ENCODE results near the gene NR6A1.

The NR6A1 gene

GRCh38 chr9:124492818-124493217, 278.3 kb downstream of the NR6A1 start (continued):
- TF ChIP-seq ZNF26 (tag by site-specific recombination; IDR thresholded peaks at IDR 0.05) = no peak
- TF ChIP-seq ZNF561 (tag by site-specific recombination; IDR thresholded peaks at IDR 0.05; ENCODE audit: borderline replicate concordance) = no peak
- TF ChIP-seq, protein P1, sequence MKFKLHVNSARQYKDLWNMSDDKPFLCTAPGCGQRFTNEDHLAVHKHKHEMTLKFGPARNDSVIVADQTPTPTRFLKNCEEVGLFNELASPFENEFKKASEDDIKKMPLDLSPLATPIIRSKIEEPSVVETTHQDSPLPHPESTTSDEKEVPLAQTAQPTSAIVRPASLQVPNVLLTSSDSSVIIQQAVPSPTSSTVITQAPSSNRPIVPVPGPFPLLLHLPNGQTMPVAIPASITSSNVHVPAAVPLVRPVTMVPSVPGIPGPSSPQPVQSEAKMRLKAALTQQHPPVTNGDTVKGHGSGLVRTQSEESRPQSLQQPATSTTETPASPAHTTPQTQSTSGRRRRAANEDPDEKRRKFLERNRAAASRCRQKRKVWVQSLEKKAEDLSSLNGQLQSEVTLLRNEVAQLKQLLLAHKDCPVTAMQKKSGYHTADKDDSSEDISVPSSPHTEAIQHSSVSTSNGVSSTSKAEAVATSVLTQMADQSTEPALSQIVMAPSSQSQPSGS (tag by site-specific recombination; IDR thresholded peaks at IDR 0.05; ENCODE audit: low read depth) = no peak
- TF ChIP-seq ZBTB48 (tag by site-specific recombination; IDR thresholded peaks at IDR 0.05) = no peak
- TF ChIP-seq ZNF670 (tag by site-specific recombination; IDR thresholded peaks at IDR 0.05; ENCODE audit: low read depth) = no peak
- TF ChIP-seq ZNF701 (tag by site-specific recombination; IDR thresholded peaks at IDR 0.05) = no peak
- no peak for TF ChIP-seq ZNF785 (tag by site-specific recombination; IDR thresholded peaks at IDR 0.05)
- TF ChIP-seq IKZF3 (tag by site-specific recombination; IDR thresholded peaks at IDR 0.05) = no peak
- no peak for TF ChIP-seq ZNF791 (tag by site-specific recombination; IDR thresholded peaks at IDR 0.05)

DNA sequence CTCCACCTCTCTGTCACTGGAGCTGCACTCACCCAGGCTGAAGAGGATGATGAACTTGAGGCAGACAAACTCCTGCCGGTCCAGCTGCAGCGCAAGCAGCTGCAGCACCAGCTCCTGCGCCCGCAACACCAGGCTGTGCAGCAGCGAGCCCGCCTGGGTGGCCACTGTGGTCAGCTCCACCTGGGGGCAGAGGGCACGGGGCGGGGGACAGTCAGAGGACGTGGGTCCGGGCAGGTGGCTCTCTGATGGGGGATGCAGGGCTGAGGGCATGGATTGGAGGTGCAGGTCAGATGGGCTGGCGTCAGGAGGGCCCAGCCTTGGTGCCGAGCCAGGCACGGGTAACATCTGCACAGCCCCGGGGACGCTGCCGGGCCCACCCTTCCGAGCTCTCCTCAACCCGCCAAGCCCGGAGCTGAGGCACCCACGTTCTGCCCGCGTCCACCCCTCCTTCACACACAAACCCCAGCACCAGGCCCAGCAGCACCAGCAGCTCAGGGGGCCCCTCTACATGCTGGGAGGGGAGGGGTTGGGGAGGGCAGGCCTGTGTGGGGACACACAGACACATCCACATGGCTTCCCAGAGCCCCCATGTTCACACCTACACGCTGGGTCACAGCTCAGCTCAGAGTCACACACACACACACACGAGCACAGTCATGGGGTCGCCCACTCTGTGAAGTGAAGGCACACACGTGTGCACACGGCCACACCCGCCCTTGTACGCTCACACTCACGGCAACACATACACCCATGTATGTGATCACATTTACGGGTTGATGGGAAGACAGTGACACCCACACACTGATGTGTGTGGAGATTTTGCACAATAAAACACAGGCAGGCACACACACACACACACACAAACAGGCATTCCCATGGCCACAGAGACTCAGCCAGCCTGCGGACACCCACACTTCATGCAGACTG, 279.8 kb downstream of the NR6A1 start:
- TF ChIP-seq, protein P2, sequence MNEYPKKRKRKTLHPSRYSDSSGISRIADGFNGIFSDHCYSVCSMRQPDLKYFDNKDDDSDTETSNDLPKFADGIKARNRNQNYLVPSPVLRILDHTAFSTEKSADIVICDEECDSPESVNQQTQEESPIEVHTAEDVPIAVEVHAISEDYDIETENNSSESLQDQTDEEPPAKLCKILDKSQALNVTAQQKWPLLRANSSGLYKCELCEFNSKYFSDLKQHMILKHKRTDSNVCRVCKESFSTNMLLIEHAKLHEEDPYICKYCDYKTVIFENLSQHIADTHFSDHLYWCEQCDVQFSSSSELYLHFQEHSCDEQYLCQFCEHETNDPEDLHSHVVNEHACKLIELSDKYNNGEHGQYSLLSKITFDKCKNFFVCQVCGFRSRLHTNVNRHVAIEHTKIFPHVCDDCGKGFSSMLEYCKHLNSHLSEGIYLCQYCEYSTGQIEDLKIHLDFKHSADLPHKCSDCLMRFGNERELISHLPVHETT (tag by site-specific recombination; IDR thresholded peaks at IDR 0.05) = no peak
- no peak for TF ChIP-seq ZNF416 (tag by site-specific recombination; IDR thresholded peaks at IDR 0.05)
- no peak for TF ChIP-seq ZNF311 (tag by site-specific recombination; IDR thresholded peaks at IDR 0.05; ENCODE audit: borderline replicate concordance)
- TF ChIP-seq INSM2 (tag by site-specific recombination; IDR thresholded peaks at IDR 0.05) = no peak
- no peak for TF ChIP-seq OVOL3 (tag by site-specific recombination; IDR thresholded peaks at IDR 0.05)
- TF ChIP-seq ZNF292 (tag by site-specific recombination; IDR thresholded peaks at IDR 0.05; ENCODE audit: borderline replicate concordance, low read depth) = no peak
- no peak for TF ChIP-seq ZNF10 (tag by site-specific recombination; IDR thresholded peaks at IDR 0.05)
- TF ChIP-seq ZFHX2 (tag by site-specific recombination; conservative IDR thresholded peaks at IDR 0.05) = peak; percentile 88
- peak; percentile 67 for TF ChIP-seq EGR2 (tag by site-specific recombination; IDR thresholded peaks at IDR 0.05; ENCODE audit: low read depth)
- Histone ChIP-seq H3K4me3 (ENCODE audit: low read depth, low read length) (no peak overlapping the region), H3K4me1 (ENCODE audit: control insufficient read depth, insufficient read depth, low read length) (no peaks in the 10 kb centered on the region), H3K27ac (ENCODE audit: extremely low read depth, low read depth, low read length) (no peak overlapping the region), H3K9me3 (ENCODE audit: control insufficient read depth, insufficient read depth, low read depth, low read length) (no peaks in the 10 kb centered on the region), H3K36me3 (ENCODE audit: control insufficient read depth in 2 of 2, insufficient read depth in 1 of 2, low read length in 2 of 2) (no peaks in the 10 kb centered on the region)
- ChIA-PET POLR2A (no interaction called here), CTCF (interaction anchor here (0.9 kb wide), 1 partner anchor 11 kb away, joined by 3 read pairs; no protein-coding TSS in a partner anchor)

Data from HEK293 (cell line).